Measurements from ENCODE around the gene GPR137.

DNA sequence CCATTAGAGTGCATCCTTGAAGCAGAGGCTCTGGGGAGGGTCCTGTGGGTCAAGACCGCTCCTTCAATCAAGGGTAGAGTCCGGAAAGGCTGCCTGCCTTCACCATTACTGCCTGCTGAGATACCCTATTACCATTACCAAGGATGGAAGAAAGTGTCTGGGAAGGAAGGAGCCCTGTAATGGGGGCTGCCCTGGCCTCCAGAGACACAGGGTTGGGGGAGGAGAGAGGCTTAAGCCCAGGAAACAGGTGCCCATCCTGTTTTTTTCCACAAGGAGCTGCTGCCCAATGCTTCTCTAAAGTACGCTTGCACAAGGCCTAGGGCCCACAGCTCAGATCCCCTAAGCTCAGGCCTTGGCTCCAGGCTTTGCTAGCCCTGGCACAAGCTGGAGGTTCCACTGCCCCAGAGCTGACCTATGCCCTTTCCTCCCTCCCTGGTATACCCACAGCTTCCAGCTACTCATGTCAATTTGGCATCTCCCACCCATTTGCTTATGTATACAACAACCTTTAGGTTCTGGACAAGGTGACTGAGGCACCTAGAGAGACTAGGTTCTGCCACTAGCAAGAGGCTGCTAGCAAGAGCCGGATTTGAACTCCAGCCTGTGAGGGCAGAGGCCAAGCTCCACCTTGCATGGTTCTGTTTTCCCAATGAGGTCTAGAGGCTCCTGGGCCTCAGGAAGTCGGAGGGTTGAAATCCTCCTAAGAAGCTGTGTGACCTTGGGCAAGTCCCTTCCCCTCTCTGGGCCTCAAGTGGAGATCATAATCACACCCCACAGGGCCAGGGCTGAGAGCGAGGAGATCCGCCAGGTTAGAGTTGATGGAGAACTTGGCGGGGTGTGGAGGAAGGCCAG is 35.9 kb upstream of the GPR137 start:
- no peak for TF ChIP-seq POLR2AphosphoS5 (IDR thresholded peaks at IDR 0.05; ENCODE audit: low read depth, low read length)
- TF ChIP-seq CTCF (IDR thresholded peaks at IDR 0.05 in 2 of 3, conservative IDR thresholded peaks at IDR 0.05 in 1 of 3; ENCODE audit: borderline replicate concordance in 1 of 3, insufficient read depth in 1 of 3, low read depth in 2 of 3, low read length in 2 of 3), result no peak
- no peak for TF ChIP-seq MAX (IDR thresholded peaks at IDR 0.05)

All from HCT116 (cell line).